HG03521 (cell line): ENCODE measurements around the gene AK6.
"Not testable (repeated sequence)": the region's sequence is repeated elsewhere in the genome, so short reads cannot be mapped to it uniquely, and the experiment has no call there.

Experiments used
- ATAC-seq: cut with Tn5 transposase; IDR thresholded peaks from one replicate; pipeline ENCODE4 v1.9.1; 2021; ENCODE audit warnings: mild to moderate bottlenecking, moderate library complexity; ENCODE audit not compliant: unreplicated experiment

AK6 gene

DNA sequence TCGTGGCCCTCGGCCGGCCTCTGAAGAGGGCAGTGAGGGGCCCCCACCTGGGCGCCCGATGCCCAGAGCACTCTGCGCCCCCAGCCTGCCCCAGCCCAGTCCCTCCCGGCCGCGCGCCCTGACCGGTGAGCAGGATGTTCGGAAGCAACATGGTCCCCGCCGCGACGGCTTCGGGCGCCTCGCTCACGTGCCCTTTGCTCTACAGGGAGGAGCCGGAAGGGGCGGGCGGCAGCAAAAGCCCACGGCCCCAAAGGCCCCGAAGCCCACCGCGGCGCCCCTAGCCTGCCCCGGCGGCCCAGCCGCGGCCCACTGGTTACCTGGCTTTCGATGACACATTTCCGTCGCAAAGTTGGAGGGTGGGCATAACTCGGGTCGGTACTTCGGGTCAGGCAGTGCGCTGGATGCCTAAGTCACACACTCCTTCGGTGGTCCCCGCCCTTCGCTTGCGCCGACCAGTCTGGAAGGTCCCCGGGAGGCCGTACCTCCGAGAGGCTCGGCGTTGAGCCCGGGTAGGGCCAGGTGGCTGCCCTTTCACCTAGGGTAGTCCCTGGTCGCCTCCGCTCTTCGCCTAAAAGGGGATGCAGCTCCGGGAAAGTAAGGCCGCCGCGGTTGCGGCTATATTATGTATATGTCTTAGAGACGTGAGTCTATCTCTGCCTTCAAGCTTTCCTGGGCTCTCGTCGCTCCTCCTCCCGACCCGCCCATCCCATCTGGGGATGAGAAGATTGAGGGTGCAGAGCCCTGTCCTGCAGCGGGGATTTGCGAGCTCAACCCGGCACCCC is at the start of gene AK6, which contains the start of the genes RAD17 and TAF9:
Gene AK6, minus strand, starts transcription at position 181 of the 782 bp plus-strand sequence. Its CDS starts 30 bp downstream, at position 151.
Gene RAD17, plus strand, starts transcription at position 479 of the 782 bp plus-strand sequence. CDS start 2,391 bp downstream, outside the sequence.
Gene TAF9, minus strand, starts transcription at position 181 of the 782 bp plus-strand sequence. CDS start 3,783 bp downstream, outside the sequence.
- peak; percentile 90 for ATAC-seq

DNA sequence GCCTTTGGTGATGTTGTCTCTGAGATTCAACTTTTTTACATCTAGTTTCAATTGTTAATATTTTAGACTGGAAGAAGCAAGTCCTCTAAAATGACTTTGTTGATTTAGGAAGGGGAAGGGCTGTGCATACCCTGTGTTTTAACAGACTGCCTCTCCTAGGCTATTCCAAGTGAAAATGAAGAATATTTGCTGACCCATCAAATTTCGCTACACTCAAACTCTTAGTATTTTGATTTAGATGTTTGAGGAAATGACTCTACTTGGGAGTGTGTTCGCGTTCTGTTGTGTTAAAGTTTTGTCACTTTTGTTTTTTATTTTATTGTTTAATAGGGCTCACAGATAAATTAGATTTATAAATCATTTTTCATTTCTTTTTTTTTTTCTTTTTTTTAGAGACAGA is 49.2 kb upstream of the AK6 start:
- ATAC-seq, result no peak

GRCh38 chr5:69416699-69417098 is 47.4 kb upstream of the AK6 start:
- no peak for ATAC-seq

DNA sequence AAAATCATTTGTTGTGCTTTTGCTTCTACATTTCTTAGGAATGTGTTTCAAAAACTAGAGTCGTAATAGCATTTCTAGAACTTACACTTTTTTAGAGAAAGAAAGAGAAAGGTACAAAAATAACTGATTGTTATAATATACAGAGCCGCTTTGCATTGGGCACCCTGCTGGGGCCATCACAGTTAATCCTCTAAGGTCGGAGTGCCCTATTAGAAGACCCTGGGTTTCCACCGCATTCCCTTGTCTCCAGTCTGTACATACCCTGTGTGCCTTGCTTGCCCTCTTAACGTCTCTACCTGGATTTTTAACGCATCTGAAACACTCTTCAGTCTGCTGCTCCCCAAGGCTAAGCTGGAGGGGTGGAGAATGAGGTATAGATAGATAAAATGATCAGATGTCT is 46.9 kb upstream of the AK6 start:
- no peak for ATAC-seq

GRCh38 chr5:69415584-69415958 is 46.3 kb upstream of the AK6 start:
- no peak for ATAC-seq

DNA sequence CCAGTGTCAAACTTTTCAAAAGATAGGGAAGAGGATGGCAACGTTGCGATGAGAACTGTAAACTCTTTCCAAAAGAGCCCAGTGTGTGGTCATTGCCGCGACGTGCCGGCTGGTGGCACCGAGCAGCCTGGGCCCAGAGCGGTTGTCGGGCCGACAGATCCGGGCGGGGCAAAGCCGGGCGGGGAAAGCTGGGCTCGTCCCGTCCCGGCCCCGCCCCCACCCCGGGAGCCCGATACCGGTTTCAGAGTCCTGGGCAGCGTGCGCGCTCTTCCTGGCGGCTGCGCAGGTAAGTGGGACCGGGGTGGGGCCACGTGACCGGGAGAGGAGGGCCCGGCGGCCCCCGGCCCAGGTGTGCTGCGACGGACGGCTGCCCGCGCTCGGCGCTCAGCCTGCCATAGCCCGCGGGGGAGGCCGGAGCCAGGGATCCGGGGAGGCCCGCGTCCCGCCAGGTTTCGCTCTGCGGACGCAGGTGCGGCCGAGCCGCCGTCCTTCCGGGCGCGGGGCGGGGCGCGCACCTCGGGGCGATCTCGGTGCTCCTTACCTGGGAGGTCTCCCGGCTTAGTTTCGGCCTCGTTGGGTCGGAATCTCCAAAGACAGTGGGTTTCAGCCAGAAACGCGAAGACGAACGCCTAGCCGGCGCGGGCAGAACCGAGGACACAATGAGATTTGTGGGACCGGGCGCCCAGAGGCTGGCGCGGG is 45.7 kb upstream of the AK6 start, which contains the start of gene MARVELD2:
Gene MARVELD2, plus strand, starts transcription at position 232 of the 699 bp plus-strand sequence. CDS start 4,270 bp downstream, outside the sequence.
- no peak for ATAC-seq

GRCh38 chr5:69404659-69405330 is 35.5 kb upstream of the AK6 start:
- no peak for ATAC-seq

DNA sequence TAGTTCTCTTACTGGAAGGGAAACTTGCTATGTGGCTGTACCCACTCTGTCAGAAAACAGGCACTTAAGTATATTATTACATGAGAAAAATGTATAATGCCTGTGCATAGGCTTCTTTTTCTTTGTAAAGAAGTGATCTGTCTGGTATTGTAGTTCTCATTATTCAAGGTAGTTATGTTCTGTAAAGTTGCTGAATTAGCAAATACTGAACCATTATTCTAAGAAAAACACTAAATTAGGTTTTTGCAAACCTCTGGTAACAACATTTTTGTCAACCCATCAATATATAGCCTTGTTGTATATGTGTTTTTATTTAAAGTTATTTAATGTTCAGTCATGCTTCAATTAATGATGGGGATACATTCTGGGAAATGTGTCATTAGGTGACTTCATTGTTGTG is 9.1 kb upstream of the AK6 start:
- ATAC-seq, result no peak

GRCh38 chr5:69374911-69375446 is 5.7 kb upstream of the AK6 start:
- peak; percentile 71 for ATAC-seq

DNA sequence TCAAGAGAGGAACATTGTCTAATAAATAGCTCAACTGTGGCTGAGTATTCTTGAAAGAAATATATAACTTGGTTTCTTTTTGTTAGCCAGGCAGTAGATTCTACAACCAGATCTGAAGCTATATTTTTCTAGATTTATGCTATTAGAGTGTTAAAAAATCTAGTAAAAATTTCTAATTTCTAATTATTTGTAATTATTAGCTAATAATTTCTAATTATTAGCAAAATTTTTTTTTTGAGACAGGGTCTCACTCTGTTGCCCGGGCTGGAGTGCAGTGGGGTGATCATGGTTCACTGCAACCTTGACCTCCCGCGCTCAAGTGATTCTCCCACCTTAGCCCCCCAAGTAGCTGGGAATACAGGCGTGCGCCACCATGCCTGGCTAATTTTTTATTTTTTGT is 3.1 kb upstream of the AK6 start:
- ATAC-seq, result no peak

- ATAC-seq, result not testable (repeated sequence)
Observed at GRCh38 chr5:69370335-69370734, 1.0 kb upstream of the AK6 start.

DNA sequence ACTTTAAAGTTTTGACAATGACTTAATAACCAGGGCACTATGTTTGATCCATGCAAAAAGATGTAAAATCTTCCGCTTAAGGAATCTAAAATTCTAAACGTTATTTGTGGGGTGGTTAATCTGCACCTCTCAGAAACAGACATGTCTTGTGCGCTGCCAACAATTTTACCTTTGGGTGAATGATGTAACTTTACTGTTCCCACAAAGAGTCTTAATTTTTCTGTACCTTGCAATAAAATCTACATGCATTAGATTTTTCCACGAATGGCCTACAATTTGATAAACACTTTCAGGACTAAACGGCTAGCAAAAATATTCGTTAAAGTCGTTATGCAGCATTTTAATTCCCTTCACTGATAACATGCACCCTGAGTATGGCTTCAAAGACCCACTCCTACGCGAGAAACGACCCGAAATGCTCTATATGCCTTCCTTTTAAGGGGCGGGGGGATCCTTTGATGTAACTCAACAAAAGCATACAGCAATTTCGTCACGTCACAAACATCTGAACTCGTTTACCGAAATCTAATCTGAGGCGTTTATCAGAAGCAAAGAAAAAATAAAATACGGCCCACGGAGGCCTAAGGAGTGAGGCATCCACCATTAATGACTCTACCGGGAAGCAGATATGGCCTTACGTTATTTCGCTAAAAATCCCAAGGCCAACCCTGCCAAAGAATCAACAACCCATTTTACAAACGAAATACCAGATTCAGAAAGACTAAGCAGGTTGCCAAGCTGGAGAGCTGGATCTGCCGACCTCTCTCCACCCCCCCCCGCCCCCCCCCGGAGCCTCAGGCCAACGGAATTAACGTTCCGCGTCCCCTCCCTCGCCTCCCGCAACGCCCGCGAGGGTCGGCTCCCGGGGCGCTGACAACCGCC is 621 bp downstream of the AK6 start:
- ATAC-seq, result no peak

DNA sequence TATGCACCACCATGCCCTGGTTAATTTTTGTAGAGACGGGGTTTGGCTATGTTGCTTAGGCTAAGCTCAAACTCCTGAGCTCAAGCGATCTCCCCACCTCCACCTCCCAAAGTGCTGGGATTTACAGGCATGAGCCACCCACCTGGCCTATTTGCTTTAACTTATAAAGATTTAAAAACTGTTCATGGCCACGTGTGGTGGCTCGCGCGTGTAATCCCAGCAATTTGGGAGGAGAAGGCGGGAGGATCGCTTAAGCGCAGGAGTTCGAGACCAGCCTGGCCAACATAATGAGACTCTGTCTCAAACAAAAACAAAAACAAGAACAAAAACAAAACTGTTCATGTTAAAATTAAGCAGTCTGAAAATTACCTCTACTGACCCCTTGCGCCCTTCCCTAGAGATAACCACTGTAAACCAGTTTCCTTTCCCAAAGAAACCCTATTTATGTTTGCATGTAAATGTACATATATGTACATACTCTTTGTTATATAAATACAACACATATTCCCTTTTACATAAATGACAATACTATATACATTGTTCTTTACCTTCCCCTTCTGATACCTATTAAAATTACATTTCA is 1.5 kb downstream of the AK6 start:
- ATAC-seq, result no peak

GRCh38 chr5:69364850-69365249 is 4.5 kb downstream of the AK6 start:
- no peak for ATAC-seq

DNA sequence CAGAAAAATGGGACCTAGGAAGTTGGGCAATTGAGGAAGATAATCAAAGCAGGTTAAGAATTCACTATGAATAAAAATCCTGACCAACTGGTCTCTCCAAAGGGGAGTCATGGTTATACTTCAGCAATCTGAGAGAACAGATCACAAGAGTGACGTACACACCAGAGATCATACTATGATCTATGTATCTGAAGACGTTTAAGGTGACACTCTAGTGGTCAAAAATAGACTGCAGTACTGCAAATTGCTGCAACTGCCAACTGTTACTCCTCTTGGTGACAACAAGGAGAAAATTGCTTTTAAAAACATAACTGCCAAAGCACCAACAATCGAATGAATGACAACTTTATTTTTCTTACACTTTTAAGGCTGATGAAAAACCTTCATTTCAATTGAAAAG is 4.9 kb downstream of the AK6 start:
- ATAC-seq, result peak; percentile 40

DNA sequence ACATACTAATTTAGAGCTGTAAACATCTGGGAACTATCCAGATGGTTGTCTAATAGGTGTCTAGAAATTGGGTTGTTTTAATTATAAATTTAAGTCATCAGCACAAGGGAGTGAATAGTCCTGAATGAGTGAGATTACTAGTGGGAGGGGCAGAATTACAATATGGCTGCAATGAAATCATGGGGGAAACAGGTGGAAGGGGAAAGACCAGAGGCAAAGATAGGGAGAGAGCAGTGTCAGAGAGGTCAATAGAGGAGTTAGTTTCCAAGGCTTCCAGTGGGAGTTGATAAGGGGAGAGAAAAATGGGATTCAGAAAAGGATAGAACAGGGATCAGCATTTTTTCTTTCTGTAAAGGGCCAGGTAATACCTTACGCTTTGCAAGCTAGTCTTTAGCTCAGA is 8.9 kb downstream of the AK6 start:
- no peak for ATAC-seq

DNA sequence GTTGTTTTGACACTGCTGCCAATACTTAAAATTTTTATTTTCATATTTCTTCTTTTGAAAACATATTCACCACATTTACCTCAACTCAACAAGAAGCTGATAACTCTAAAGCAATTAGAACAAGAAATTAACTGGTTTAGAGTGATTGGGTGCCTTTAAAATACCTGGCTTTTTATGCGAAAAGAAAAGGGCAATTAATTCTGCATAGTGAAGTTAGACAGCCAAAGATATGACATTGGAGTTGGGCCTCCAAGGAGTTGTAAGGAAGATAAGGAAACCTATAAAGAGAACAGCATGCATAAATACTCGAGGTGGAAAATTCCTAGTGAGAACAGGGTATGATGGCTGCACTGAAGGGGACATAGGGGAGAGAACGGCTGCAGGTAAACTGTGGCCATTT is 9.6 kb downstream of the AK6 start:
- ATAC-seq, result no peak

DNA sequence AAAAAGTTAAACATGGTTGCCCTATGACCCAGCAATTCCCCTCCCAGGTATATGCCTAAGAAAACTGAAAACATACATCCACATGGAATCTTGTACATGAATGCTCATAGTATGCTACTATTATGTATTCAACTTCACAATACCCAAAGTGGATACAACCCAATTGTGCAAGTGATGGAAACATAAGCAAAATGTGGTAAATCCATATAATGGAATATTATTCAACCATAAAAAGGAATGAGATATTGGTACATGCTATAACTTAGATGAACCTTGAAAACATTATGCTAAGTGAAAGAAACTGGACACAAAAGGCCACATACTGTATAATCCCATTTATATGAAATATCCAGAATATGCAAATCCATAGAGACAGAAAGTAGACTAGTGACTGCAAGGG is 18.7 kb downstream of the AK6 start:
- ATAC-seq, result no peak

DNA sequence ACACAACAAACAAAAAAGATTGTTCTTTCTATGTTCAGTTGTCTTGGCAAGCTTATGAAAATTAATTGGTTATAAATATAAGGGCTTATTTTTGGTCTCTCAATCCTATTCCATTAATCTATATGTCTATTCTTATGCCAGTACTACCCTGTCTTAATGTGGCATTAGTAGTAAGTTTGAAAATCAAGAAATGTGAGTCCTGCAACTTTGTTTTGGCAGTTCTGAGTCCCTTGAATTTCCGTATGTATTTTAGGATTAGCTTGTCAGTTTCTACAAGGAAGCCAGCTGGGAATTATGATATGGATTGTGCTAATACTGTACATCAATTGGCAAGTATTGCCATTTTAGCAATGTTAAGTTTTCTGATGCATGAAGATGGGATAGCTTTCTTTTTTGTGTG is 26.2 kb downstream of the AK6 start:
- ATAC-seq, result no peak
